SK-N-SH treated with all-trans-retinoic acid at 6 μM for 48 hours (cell line): ENCODE data around the gene ANKRD44.

Experiments
- ATAC-seq: fragments of 200-7000 bp; cut with Tn5 transposase; 3 replicates; pipeline ENCODE4 v1.9.1; 2020; ENCODE audit warnings: mild to moderate bottlenecking, moderate library complexity
- ARNTL ChIP-seq: fragments of 450-650 bp; formaldehyde crosslinking; IDR thresholded peaks from 2 replicates; pipeline ENCODE4 v1.5.0; 2020; ENCODE audit warnings: low read depth, mild to moderate bottlenecking, moderate library complexity, borderline replicate concordance
- BACH2 ChIP-seq: fragments of 250-450 bp; sonication (Bioruptor Pico); IDR thresholded peaks from 2 replicates; pipeline ENCODE4 v1.9.0; 2021; ENCODE audit warnings: mild to moderate bottlenecking, borderline replicate concordance
- CREB5 ChIP-seq: fragments of 250-450 bp; sonication (Bioruptor Pico); IDR thresholded peaks from 2 replicates; pipeline ENCODE4 v1.5.1; 2020; ENCODE audit warnings: low read depth, mild to moderate bottlenecking, moderate library complexity
- CSRNP3 ChIP-seq: fragments of 250-450 bp; sonication (Bioruptor Pico); IDR thresholded peaks from 2 replicates; pipeline ENCODE4 v1.5.1; 2021; ENCODE audit warnings: mild to moderate bottlenecking, moderate library complexity
- ESRRG ChIP-seq: fragments of 250-450 bp; sonication (Bioruptor Pico); IDR thresholded peaks from 2 replicates; pipeline ENCODE4 v1.6.1; 2021; ENCODE audit warnings: mild to moderate bottlenecking
- GLIS3 ChIP-seq: fragments of 250-450 bp; sonication (Bioruptor Pico); IDR thresholded peaks from 2 replicates; pipeline ENCODE4 v1.5.0; 2020; ENCODE audit warnings: mild to moderate bottlenecking, moderate library complexity
- ISL1 ChIP-seq: fragments of 250-450 bp; sonication (Bioruptor Pico); IDR thresholded peaks from 2 replicates; pipeline ENCODE4 v2.1.2; 2022; ENCODE audit warnings: mild to moderate bottlenecking, moderate library complexity
- OSR1 ChIP-seq: fragments of 250-450 bp; sonication (Bioruptor Pico); IDR thresholded peaks from 2 replicates; pipeline ENCODE4 v1.8.0; 2022; ENCODE audit warnings: moderate library complexity, mild to moderate bottlenecking, inconsistent platforms
- PATZ1 ChIP-seq: fragments of 250-450 bp; sonication (Bioruptor Pico); IDR thresholded peaks from 2 replicates; pipeline ENCODE4 v1.8.0; 2020; ENCODE audit warnings: mild to moderate bottlenecking, moderate library complexity, borderline replicate concordance
- POU6F1 ChIP-seq: fragments of 250-450 bp; sonication (Bioruptor Pico); IDR thresholded peaks from 2 replicates; pipeline ENCODE4 v1.8.0; 2021; ENCODE audit warnings: low read depth, mild to moderate bottlenecking, moderate library complexity, borderline replicate concordance
- PPARA ChIP-seq: fragments of 250-450 bp; sonication (Bioruptor Pico); IDR thresholded peaks from 2 replicates; pipeline ENCODE4 v1.5.0; 2020; ENCODE audit warnings: mild to moderate bottlenecking, borderline replicate concordance
- RARB ChIP-seq: fragments of 250-450 bp; sonication (Bioruptor Pico); IDR thresholded peaks from 2 replicates; pipeline ENCODE4 v1.8.0; 2021; ENCODE audit warnings: mild to moderate bottlenecking, moderate library complexity
- SNAI2 ChIP-seq: fragments of 250-450 bp; sonication (Bioruptor Pico); IDR thresholded peaks from 2 replicates; pipeline ENCODE4 v1.5.0; 2020; ENCODE audit warnings: mild to moderate bottlenecking, moderate library complexity
- TCF4 ChIP-seq: fragments of 250-450 bp; sonication (Bioruptor Pico); IDR thresholded peaks from 2 replicates; pipeline ENCODE4 v1.8.0; 2021; ENCODE audit warnings: mild to moderate bottlenecking, moderate library complexity, borderline replicate concordance
- TOX ChIP-seq: fragments of 250-450 bp; sonication (Bioruptor Pico); IDR thresholded peaks from 2 replicates; pipeline ENCODE4 v1.8.0; 2021; ENCODE audit warnings: mild to moderate bottlenecking, moderate library complexity, borderline replicate concordance
- TSHZ2 ChIP-seq: fragments of 250-450 bp; sonication (Bioruptor Pico); IDR thresholded peaks from 2 replicates; pipeline ENCODE4 v1.5.0; 2020; ENCODE audit warnings: mild to moderate bottlenecking, moderate library complexity
- ZC3H10 ChIP-seq: fragments of 250-450 bp; sonication (Bioruptor Pico); IDR thresholded peaks from 2 replicates; pipeline ENCODE4 v1.5.1; 2021; ENCODE audit warnings: mild to moderate bottlenecking, moderate library complexity
- ZFP3 ChIP-seq: fragments of 250-450 bp; sonication (Bioruptor Pico); IDR thresholded peaks from 2 replicates; pipeline ENCODE4 v1.5.0; 2020; ENCODE audit warnings: mild to moderate bottlenecking, moderate library complexity
- ZFP30 ChIP-seq: fragments of 450-650 bp; formaldehyde crosslinking; IDR thresholded peaks from 2 replicates; pipeline ENCODE4 v1.5.0; 2022; ENCODE audit warnings: mild to moderate bottlenecking, moderate library complexity
- ZNF565 ChIP-seq: fragments of 450-650 bp; formaldehyde crosslinking; conservative IDR thresholded peaks from 2 replicates; pipeline ENCODE4 v1.5.0; 2020; ENCODE audit warnings: low read depth, mild to moderate bottlenecking, moderate library complexity
- ZNF8 ChIP-seq: fragments of 450-650 bp; formaldehyde crosslinking; IDR thresholded peaks from 2 replicates; pipeline ENCODE4 v1.5.0; 2020; ENCODE audit warnings: mild to moderate bottlenecking, moderate library complexity

The ANKRD44 gene

GRCh38 chr2:197324801-197325200 is 14.2 kb upstream of the ANKRD44 start:
- ATAC-seq = no peak
- TF ChIP-seq CREB5 (CRISPR knock-in tag) = no peak
- no peak for TF ChIP-seq ZFP30

GRCh38 chr2:197322724-197323720 is 12.4 kb upstream of the ANKRD44 start:
- TF ChIP-seq TCF4 (CRISPR knock-in tag) (no peak), SNAI2 (CRISPR knock-in tag) (no peak), ZNF8 (CRISPR knock-in tag) (no peak), GLIS3 (CRISPR knock-in tag) (no peak), BACH2 (CRISPR knock-in tag) (no peak), CSRNP3 (no peak), ARNTL (no peak)
- TF ChIP-seq, all 23 proteins: peak for 0

GRCh38 chr2:197322143-197322542 is 11.6 kb upstream of the ANKRD44 start:
- TF ChIP-seq POU6F1 (CRISPR knock-in tag) (no peak), RARB (CRISPR knock-in tag) (no peak), GLIS3 (CRISPR knock-in tag) (no peak), TOX (CRISPR knock-in tag) (no peak), CSRNP3 (no peak), PPARA (CRISPR knock-in tag) (no peak), ISL1 (CRISPR knock-in tag) (no peak), ZNF565 (CRISPR knock-in tag) (no peak), ESRRG (CRISPR knock-in tag) (no peak), ZC3H10 (CRISPR knock-in tag) (no peak), OSR1 (CRISPR knock-in tag) (no peak), ZFP3 (CRISPR knock-in tag) (no peak), TSHZ2 (CRISPR knock-in tag) (no peak), ZNF8 (CRISPR knock-in tag) (no peak), PATZ1 (CRISPR knock-in tag) (no peak), SNAI2 (CRISPR knock-in tag) (no peak)
- ATAC-seq = no peak

More at GRCh38 chr2:197322724-197323720, 12.4 kb upstream of the ANKRD44 start:
- ATAC-seq = no peak
